Subcutaneous adipose tissue (tissue), 4 donors: ENCODE measurements around the gene SERPINE2. TPM values are rescaled to one million over a fixed set of nuclear protein-coding genes. Genes with fewer than 3 reads are reported as not detected.

Experiments
- CTCF ChIP-seq: fragments of 450-650 bp; IDR thresholded peaks from one replicate; pipeline ENCODE4 v1.5.1; 2016; ENCODE audit warnings: low read depth, mild to moderate bottlenecking, control low read depth, antibody characterized with exemption, moderate library complexity
- total RNA-seq, 4 donors: library from RNA; depleted of rRNA; stranded (reverse); fragments of >200 nt; gene quantifications; one replicate each; pipeline ENCODE4 v1.1.0, GENCODE V29; 2016

The SERPINE2 gene
- total RNA-seq, 4 donors from 2014 or later, result 3.3 to 8.3 (median 4.7) TPM

GRCh38 chr2:224060783-224061482, 21.8 kb upstream of the SERPINE2 start:
- TF ChIP-seq CTCF, result no peak

GRCh38 chr2:224059178-224059577, 20.1 kb upstream of the SERPINE2 start:
- TF ChIP-seq CTCF, result no peak

- TF ChIP-seq CTCF, result no peak
These were observed 19.1 kb upstream of the SERPINE2 start for GRCh38 chr2:224058048-224058775.

- no peak for TF ChIP-seq CTCF
These were observed 17.8 kb upstream of the SERPINE2 start for GRCh38 chr2:224056889-224057288.

- TF ChIP-seq CTCF, result no peak
These were observed 16.0 kb upstream of the SERPINE2 start for GRCh38 chr2:224055101-224055500.

- no peak for TF ChIP-seq CTCF
These were observed 7.7 kb upstream of the SERPINE2 start for GRCh38 chr2:224046752-224047151.

GRCh38 chr2:224042191-224042696, 3.2 kb upstream of the SERPINE2 start:
- TF ChIP-seq CTCF, result no peak
